H9 (cell line): ENCODE results near the gene ATG7. TPM values are rescaled to one million over a fixed set of nuclear protein-coding genes. Genes with fewer than 3 reads are reported as not detected.

Experiments
- DNase-seq: peaks from one replicate; pipeline ENCODE4 v3.0.0-alpha.2; 2017
- H2AFZ ChIP-seq: one replicate; pipeline ENCODE4 v1.6.1; 2013; ENCODE audit warnings: mild to moderate bottlenecking, low read length, control low read depth, moderate library complexity
- H2AK5ac ChIP-seq: 2 replicates; pipeline ENCODE4 v1.6.1; 2013; ENCODE audit warnings: low read length, control low read depth, mixed read lengths; ENCODE audit not compliant: insufficient read length
- H2BK120ac ChIP-seq: one replicate; pipeline ENCODE4 v1.6.1; 2013; ENCODE audit warnings: low read depth, mild to moderate bottlenecking, low read length, control low read depth, inconsistent platforms; ENCODE audit not compliant: poor library complexity, severe bottlenecking
- H2BK12ac ChIP-seq: 2 replicates; pipeline ENCODE4 v1.6.1; 2013; ENCODE audit warnings: low read length, control low read depth, mixed read lengths, low read depth; ENCODE audit not compliant: insufficient read length
- H2BK15ac ChIP-seq: 2 replicates; pipeline ENCODE4 v1.6.1; 2013; ENCODE audit warnings: low read depth, low read length, control low read depth
- H2BK20ac ChIP-seq: one replicate; pipeline ENCODE4 v1.6.1; 2013; ENCODE audit warnings: low read depth, mild to moderate bottlenecking, low read length, control low read depth, inconsistent platforms; ENCODE audit not compliant: poor library complexity, severe bottlenecking
- H2BK5ac ChIP-seq: 2 replicates; pipeline ENCODE4 v1.6.1; 2013; ENCODE audit warnings: low read length, control low read depth, mixed read lengths; ENCODE audit not compliant: insufficient read length
- H3K14ac ChIP-seq: 2 replicates; pipeline ENCODE4 v1.6.1; 2013; ENCODE audit warnings: low read length, control low read depth; ENCODE audit not compliant: insufficient read depth
- H3K18ac ChIP-seq: 2 replicates; pipeline ENCODE4 v1.6.1; 2013; ENCODE audit warnings: low read depth, mild to moderate bottlenecking, mixed read lengths, low read length, control low read depth; ENCODE audit not compliant: insufficient read length
- H3K23ac ChIP-seq: 2 replicates; pipeline ENCODE4 v1.6.1; 2013; ENCODE audit warnings: low read length, control low read depth, mixed read lengths, low read depth; ENCODE audit not compliant: insufficient read length
- H3K23me2 ChIP-seq: 2 replicates; pipeline ENCODE4 v1.6.1; 2013; ENCODE audit warnings: low read depth, mild to moderate bottlenecking, mixed read lengths, low read length, control low read depth; ENCODE audit not compliant: insufficient read length, poor library complexity, severe bottlenecking
- H3K27ac ChIP-seq: 2 replicates; pipeline ENCODE4 v1.5.1; 2013; ENCODE audit warnings: low read length, control low read depth, mixed read lengths, low read depth; ENCODE audit not compliant: insufficient read length
- H3K27me3 ChIP-seq: 2 replicates; pipeline ENCODE4 v1.6.1; 2013; ENCODE audit warnings: low read length, control low read depth, inconsistent platforms; ENCODE audit not compliant: insufficient read depth
- H3K4ac ChIP-seq: 2 replicates; pipeline ENCODE4 v1.6.1; 2013; ENCODE audit warnings: low read depth, mild to moderate bottlenecking, control low read depth, inconsistent platforms, low read length, moderate library complexity
- H3K4me1 ChIP-seq: 2 replicates; pipeline ENCODE4 v1.6.1; 2013; ENCODE audit warnings: low read length, control low read depth, inconsistent platforms; ENCODE audit not compliant: insufficient read depth
- H3K4me2 ChIP-seq: 2 replicates; pipeline ENCODE4 v1.6.1; 2013; ENCODE audit warnings: low read length, control low read depth, mixed read lengths; ENCODE audit not compliant: insufficient read length, insufficient read depth
- H3K56ac ChIP-seq: 2 replicates; pipeline ENCODE4 v1.6.1; 2013; ENCODE audit warnings: low read depth, mild to moderate bottlenecking, mixed read lengths, low read length, control low read depth; ENCODE audit not compliant: insufficient read length
- H3K79me1 ChIP-seq: 2 replicates; pipeline ENCODE4 v1.6.1; 2013; ENCODE audit warnings: low read depth, mild to moderate bottlenecking, moderate library complexity, low read length, control low read depth, inconsistent platforms; ENCODE audit not compliant: insufficient read depth, poor library complexity, severe bottlenecking
- H3K79me2 ChIP-seq: 2 replicates; pipeline ENCODE4 v1.6.1; 2013; ENCODE audit warnings: low read length, control low read depth, inconsistent platforms; ENCODE audit not compliant: insufficient read depth
- H3K9ac ChIP-seq: 2 replicates; pipeline ENCODE4 v1.6.1; 2013; ENCODE audit warnings: low read length, control low read depth, mixed read lengths; ENCODE audit not compliant: insufficient read length; ENCODE audit errors: extremely low read depth
- H3K9me3 ChIP-seq: one replicate; pipeline ENCODE4 v1.6.1; 2013; ENCODE audit warnings: low read depth, low read length, inconsistent platforms; ENCODE audit not compliant: control insufficient read depth
- H3T11ph ChIP-seq: one replicate; pipeline ENCODE4 v1.6.1; 2013; ENCODE audit warnings: mild to moderate bottlenecking, low read length, control low read depth, inconsistent platforms
- H4K20me1 ChIP-seq: one replicate; pipeline ENCODE4 v1.6.1; 2013; ENCODE audit not compliant: control insufficient read depth, insufficient read length, insufficient read depth
- H4K5ac ChIP-seq: 2 replicates; pipeline ENCODE4 v1.6.1; 2013; ENCODE audit warnings: low read depth, mild to moderate bottlenecking, mixed read lengths, low read length, control low read depth; ENCODE audit not compliant: insufficient read length
- H4K8ac ChIP-seq: replicated peaks from 2 replicates; pipeline ENCODE4 v1.6.1; 2013; ENCODE audit warnings: low read length, control low read depth, mixed read lengths, low read depth; ENCODE audit not compliant: insufficient read length
- H4K91ac ChIP-seq: 2 replicates; pipeline ENCODE4 v1.6.1; 2013; ENCODE audit warnings: low read depth, mild to moderate bottlenecking, moderate library complexity, mixed read lengths, low read length, control low read depth; ENCODE audit not compliant: insufficient read length
- H3K27ac Mint-ChIP-seq, 3 experiments: 2 replicates in 2 of 3; 3 replicates in 1 of 3; pipeline ENCODE4 v1.8.0; 2020 to 2021; ENCODE audit warnings: mixed read lengths in 3 of 3, mild to moderate bottlenecking in 1 of 3, moderate library complexity in 1 of 3
- H3K27me3 Mint-ChIP-seq: 2 replicates; pipeline ENCODE4 v1.8.0; 2021; ENCODE audit warnings: low read depth, mild to moderate bottlenecking, moderate library complexity, mixed read lengths
- H3K36me3 Mint-ChIP-seq, 3 experiments: 2 replicates in 2 of 3; 3 replicates in 1 of 3; pipeline ENCODE4 v1.8.0; 2020 to 2021; ENCODE audit warnings: low read depth in 3 of 3, mixed read lengths in 3 of 3; ENCODE audit not compliant: insufficient read depth in 1 of 3
- H3K4me1 Mint-ChIP-seq, 2 experiments: 2 replicates each; pipeline ENCODE4 v1.8.0; 2020; ENCODE audit warnings: mixed read lengths in 2 of 2
- H3K4me3 Mint-ChIP-seq, 2 experiments: 2 replicates in 1 of 2; 3 replicates in 1 of 2; pipeline ENCODE4 v1.8.0; 2020 to 2021; ENCODE audit warnings: mild to moderate bottlenecking in 2 of 2, mixed read lengths in 2 of 2, moderate library complexity in 1 of 2
- H3K9me3 Mint-ChIP-seq, 2 experiments: 2 replicates in 1 of 2; 3 replicates in 1 of 2; pipeline ENCODE4 v1.8.0; 2020; ENCODE audit warnings: mild to moderate bottlenecking in 2 of 2, mixed read lengths in 2 of 2, moderate library complexity in 1 of 2
- CTCF ChIP-seq: fragments of 200-600 bp; sonication (generic); conservative IDR thresholded peaks from 3 replicates; pipeline ENCODE4 v1.8.0; 2021; ENCODE audit warnings: antibody characterized with exemption, mild to moderate bottlenecking
- WGBS: extraction: QIAGEN DNeasy Blood & Tissue Kit; methylation state at CpG from one replicate; pipeline ENCODE4 v1.1.7; 2013; ENCODE audit warnings: missing lambda C conversion rate, low lambda C conversion rate, mixed read lengths; ENCODE audit not compliant: insufficient read length; ENCODE audit errors: extremely low coverage; 5-methylcytosine and 5-hydroxymethylcytosine counted together
- total RNA-seq: library from RNA; stranded (reverse); gene quantifications from 2 replicates; pipeline ENCODE4 v1.2.1, GENCODE V29; 2021

Gene ATG7
- total RNA-seq, 1 experiment from 2014 or later, result 17.9 TPM

GRCh38 chr3:11558002-11558401 lies 285.8 kb downstream of the ATG7 start:
- no CpG with 5 or more reads among the region's 13 CpGs for WGBS

More at GRCh38 chr3:11558002-11558401, 285.8 kb downstream of the ATG7 start:
- H3K4me1 ChIP-seq, result no peaks in the 10 kb centered on the region
- no peaks in the 10 kb centered on the region for H3K27me3 ChIP-seq
- Mint-ChIP-seq H3K36me3 (peaks cover 2 to 43% (median 23%) of the 10 kb centered on the region in 3 experiments; a peak in 6 of 7 replicates), H3K4me1 (peaks cover 8 to 11% of the 10 kb centered on the region in 2 experiments), H3K9me3 (no peaks in the 10 kb centered on the region), H3K27ac (peak overlapping the region in 2 of 3 experiments; percentile 35 to 42; a peak in 6 of 7 replicates), H3K27me3 (no peaks in the 10 kb centered on the region; the same call in 1 of the 2 replicates), H3K4me3 (no peak overlapping the region)
- H4K5ac ChIP-seq, result no peak overlapping the region
- H2AFZ ChIP-seq, result no peak overlapping the region
- no peak overlapping the region for H3K27ac ChIP-seq
- no peaks in the 10 kb centered on the region for H3K9me3 ChIP-seq
- no peak overlapping the region for H2BK120ac ChIP-seq
- H4K20me1 ChIP-seq, result no peaks in the 10 kb centered on the region
- H3K9ac ChIP-seq, result no peak overlapping the region
- no peak overlapping the region for H2BK20ac ChIP-seq
- no peak for DNase-seq
- H3K23ac ChIP-seq, result no peak overlapping the region
- peaks cover 3% of the 10 kb centered on the region for H3K79me1 ChIP-seq
- H2BK12ac ChIP-seq, result no peak overlapping the region
- no peak overlapping the region for H3K4ac ChIP-seq
- no peak overlapping the region for H4K91ac ChIP-seq
- H3K56ac ChIP-seq, result no peak overlapping the region
- no peak overlapping the region for H4K8ac ChIP-seq
- no peak overlapping the region for H3K14ac ChIP-seq
- TF ChIP-seq CTCF, result no peak
- no peak overlapping the region for H2BK15ac ChIP-seq
- no peaks in the 10 kb centered on the region for H3K23me2 ChIP-seq
- no peak overlapping the region for H3K4me2 ChIP-seq
- no peak overlapping the region for H3T11ph ChIP-seq
- H3K79me2 ChIP-seq, result no peaks in the 10 kb centered on the region
- H2BK5ac ChIP-seq, result no peak overlapping the region
- H3K18ac ChIP-seq, result no peak overlapping the region
- H2AK5ac ChIP-seq, result no peak overlapping the region
